Kidney (tissue), 14 donors: ENCODE data around the gene ZFP36L2. TPM values are rescaled to one million over a fixed set of nuclear protein-coding genes. Genes with fewer than 3 reads are reported as not detected.
A peak's percentile ranks its signal among the peaks of the same experiment; 100 is the strongest.

ENCODE experiments used
- DNase-seq, 5 donors: peaks; one replicate each; pipeline ENCODE4 v3.0.0-alpha.2; 2013 to 2020
- FAIRE-seq: peaks from 2 replicates; lab custom pipeline; 2012; peaks lifted over from hg19 to GRCh38; lab: Jason Lieb, UNC
- H3K27ac ChIP-seq, 2 donors: one replicate each; pipeline ENCODE4 v1.7.0; 2013; ENCODE audit warnings: low read depth in 2 of 2, low read length in 2 of 2, inconsistent platforms in 1 of 2
- H3K27me3 ChIP-seq: one replicate; pipeline ENCODE4 v1.7.1; 2013; ENCODE audit warnings: low read length, inconsistent platforms; ENCODE audit not compliant: control insufficient read depth, insufficient read depth
- H3K36me3 ChIP-seq, 3 donors: one replicate each; pipeline versions ENCODE4 v1.7.0 to v1.7.1; 2013; ENCODE audit warnings: low read length in 3 of 3, control low read depth in 1 of 3, inconsistent platforms in 1 of 3; ENCODE audit not compliant: insufficient read depth in 3 of 3, control insufficient read depth in 2 of 3
- H3K4me1 ChIP-seq, 3 donors: one replicate each; pipeline versions ENCODE4 v1.7.0 to v1.7.1; 2013; ENCODE audit warnings: low read length in 3 of 3, inconsistent platforms in 1 of 3, low read depth in 1 of 3; ENCODE audit not compliant: control insufficient read depth in 2 of 3, insufficient read depth in 2 of 3
- H3K4me3 ChIP-seq, 3 donors: one replicate each; pipeline versions ENCODE4 v1.7.0 to v1.8.1; 2013; ENCODE audit warnings: low read length in 3 of 3, control low read depth in 1 of 3, inconsistent platforms in 1 of 3
- H3K9ac ChIP-seq, 3 donors: one replicate each; pipeline versions ENCODE4 v1.7.0 to v1.7.1; 2013; ENCODE audit warnings: low read length in 3 of 3, control low read depth in 1 of 3, inconsistent platforms in 1 of 3
- H3K9me3 ChIP-seq, 3 donors: one replicate each; pipeline versions ENCODE4 v1.7.0 to v1.7.1; 2013; ENCODE audit warnings: low read length in 3 of 3, control low read depth in 1 of 3, inconsistent platforms in 1 of 3; ENCODE audit not compliant: control insufficient read depth in 2 of 3, insufficient read depth in 1 of 3
- intact Hi-C: fragments of 100-400 bp; cut with DNase I; formaldehyde crosslinking; loops from one replicate; pipeline ENCODE4 v1.11.1; 2022
- polyA plus RNA-seq: library from polyadenylated mRNA; stranded (reverse); fragments of 350-450 nt; fragmentation: Illumina TruSeq; extraction: RNeasy Lipid Tissue Mini Kit (QIAGEN cat#74804); gene quantifications from one replicate; pipeline ENCODE4 v1.2.3, GENCODE V29; 2014; ENCODE audit warnings: low read depth, low replicate concordance; ENCODE audit not compliant: insufficient read depth
- total RNA-seq: library from RNA; stranded (reverse); fragmentation: NEBNext Ultra II Directional; extraction: Animal tissue kit (Norgen Biotek cat#: 25700); gene quantifications from one replicate; pipeline ENCODE4 v1.2.1, GENCODE V29; 2021
- TF ChIP-seq, protein P1 (sequence below): IDR thresholded peaks from 3 replicates; pipeline ENCODE4 v1.5.1; 2012; ENCODE audit warnings: mild to moderate bottlenecking, moderate library complexity, borderline replicate concordance; ENCODE audit not compliant: insufficient read depth; ENCODE audit errors: extremely low read depth
- donor health status: control.
- donor health status: control.
- donor health status: control.
- donor health status: control.
- donor health status: control.
- donor health status: DM: yes; HTN: yes; CAD: no.
- donor health status: Normal renal cell carcinoma (clear cell type).

The ZFP36L2 gene
- total and polyA plus RNA-seq, 2 donors from 2014 or later, result 35.4 to 247 TPM

- Histone ChIP-seq H3K4me1 (peaks cover 19 to 41% (median 24%) of the 10 kb centered on the region in 3 donors), H3K9ac (peak overlapping the region; percentile 20 to 85 (median 63)), H3K27ac (peak overlapping the region; percentile 94 to 98), H3K9me3 (no peaks in the 10 kb centered on the region), H3K27me3 (no peaks in the 10 kb centered on the region), H3K36me3 (peaks cover 3 to 18% (median 5%) of the 10 kb centered on the region in 3 donors), H3K4me3 (peak overlapping the region; percentile 42 to 92 (median 66))
- intact Hi-C loops, result loop anchor here (10.0 kb wide), 1 partner anchor 265 kb away; no protein-coding TSS in a partner anchor
- FAIRE-seq, result no peak
- DNase-seq, result peak in 1 of 5 donors; percentile 60
- TF ChIP-seq, protein P1, sequence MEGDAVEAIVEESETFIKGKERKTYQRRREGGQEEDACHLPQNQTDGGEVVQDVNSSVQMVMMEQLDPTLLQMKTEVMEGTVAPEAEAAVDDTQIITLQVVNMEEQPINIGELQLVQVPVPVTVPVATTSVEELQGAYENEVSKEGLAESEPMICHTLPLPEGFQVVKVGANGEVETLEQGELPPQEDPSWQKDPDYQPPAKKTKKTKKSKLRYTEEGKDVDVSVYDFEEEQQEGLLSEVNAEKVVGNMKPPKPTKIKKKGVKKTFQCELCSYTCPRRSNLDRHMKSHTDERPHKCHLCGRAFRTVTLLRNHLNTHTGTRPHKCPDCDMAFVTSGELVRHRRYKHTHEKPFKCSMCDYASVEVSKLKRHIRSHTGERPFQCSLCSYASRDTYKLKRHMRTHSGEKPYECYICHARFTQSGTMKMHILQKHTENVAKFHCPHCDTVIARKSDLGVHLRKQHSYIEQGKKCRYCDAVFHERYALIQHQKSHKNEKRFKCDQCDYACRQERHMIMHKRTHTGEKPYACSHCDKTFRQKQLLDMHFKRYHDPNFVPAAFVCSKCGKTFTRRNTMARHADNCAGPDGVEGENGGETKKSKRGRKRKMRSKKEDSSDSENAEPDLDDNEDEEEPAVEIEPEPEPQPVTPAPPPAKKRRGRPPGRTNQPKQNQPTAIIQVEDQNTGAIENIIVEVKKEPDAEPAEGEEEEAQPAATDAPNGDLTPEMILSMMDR, result no peak
Observed at GRCh38 chr2:43220229-43220751, 6.1 kb downstream of the ZFP36L2 start.

GRCh38 chr2:43219383-43220228 lies 6.8 kb downstream of the ZFP36L2 start:
- Histone ChIP-seq H3K9me3 (no peaks in the 10 kb centered on the region), H3K36me3 (peaks cover 3 to 14% (median 5%) of the 10 kb centered on the region in 3 donors), H3K27ac (peak overlapping the region; percentile 94 to 98), H3K4me1 (peaks cover 19 to 41% (median 24%) of the 10 kb centered on the region in 3 donors), H3K4me3 (peak overlapping the region; percentile 26 to 92 (median 66)), H3K9ac (peak overlapping the region; percentile 35 to 85 (median 63)), H3K27me3 (no peaks in the 10 kb centered on the region)
- TF ChIP-seq, protein P1, result no peak
- no peak for FAIRE-seq
- intact Hi-C loops, result loop anchor here (10.0 kb wide), 1 partner anchor 265 kb away; no protein-coding TSS in a partner anchor
- peak; percentile 81 to 97 (median 89) for DNase-seq

DNA sequence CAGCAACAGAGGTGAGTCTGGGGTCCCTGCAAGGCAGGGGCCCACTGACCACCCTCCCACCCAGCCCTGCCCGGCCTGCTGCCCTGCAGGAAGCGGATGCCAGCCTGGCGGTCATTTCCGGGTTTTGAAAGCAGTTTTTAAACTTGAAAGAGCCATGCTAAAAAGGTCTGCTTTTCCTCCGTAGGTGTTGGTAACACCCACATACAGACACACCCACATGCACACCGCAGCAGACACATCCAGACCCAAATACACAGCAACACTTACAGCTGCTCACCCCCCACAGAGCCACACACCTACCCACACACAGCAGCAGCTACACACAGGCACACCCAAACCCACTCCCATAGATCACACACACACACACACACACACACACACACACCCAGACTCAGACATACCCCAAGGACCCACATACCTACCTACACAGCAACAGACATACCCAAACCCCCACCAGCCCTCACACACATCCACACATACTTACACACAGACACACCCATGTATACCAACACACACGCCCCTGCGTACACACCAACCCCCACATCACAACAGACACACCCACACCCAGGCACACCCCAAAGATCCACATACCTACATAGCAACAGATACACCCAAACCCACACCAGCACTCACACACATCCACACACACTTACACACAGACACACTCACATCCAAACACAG lies 7.6 kb downstream of the ZFP36L2 start:
- Histone ChIP-seq H3K27ac (peak overlapping the region; percentile 94 to 98), H3K9ac (peak overlapping the region; percentile 35 to 68 (median 43)), H3K4me1 (peaks cover 19 to 41% (median 24%) of the 10 kb centered on the region in 3 donors), H3K36me3 (peaks cover 3 to 11% (median 5%) of the 10 kb centered on the region in 3 donors), H3K9me3 (no peaks in the 10 kb centered on the region), H3K4me3 (peak overlapping the region; percentile 26 to 92 (median 59)), H3K27me3 (no peaks in the 10 kb centered on the region)
- peak in 4 of 5 donors; percentile 48 to 87 (median 67) for DNase-seq
- TF ChIP-seq, protein P1, result no peak
- intact Hi-C loops, result no loop called here
- FAIRE-seq, result no peak
